Measurements from ENCODE around the gene ARPC5L. TPM values are rescaled to one million over a fixed set of nuclear protein-coding genes. Genes with fewer than 3 reads are reported as not detected.

The ARPC5L gene
- total RNA-seq, 1 experiment from 2014 or later, result 50.0 TPM

DNA sequence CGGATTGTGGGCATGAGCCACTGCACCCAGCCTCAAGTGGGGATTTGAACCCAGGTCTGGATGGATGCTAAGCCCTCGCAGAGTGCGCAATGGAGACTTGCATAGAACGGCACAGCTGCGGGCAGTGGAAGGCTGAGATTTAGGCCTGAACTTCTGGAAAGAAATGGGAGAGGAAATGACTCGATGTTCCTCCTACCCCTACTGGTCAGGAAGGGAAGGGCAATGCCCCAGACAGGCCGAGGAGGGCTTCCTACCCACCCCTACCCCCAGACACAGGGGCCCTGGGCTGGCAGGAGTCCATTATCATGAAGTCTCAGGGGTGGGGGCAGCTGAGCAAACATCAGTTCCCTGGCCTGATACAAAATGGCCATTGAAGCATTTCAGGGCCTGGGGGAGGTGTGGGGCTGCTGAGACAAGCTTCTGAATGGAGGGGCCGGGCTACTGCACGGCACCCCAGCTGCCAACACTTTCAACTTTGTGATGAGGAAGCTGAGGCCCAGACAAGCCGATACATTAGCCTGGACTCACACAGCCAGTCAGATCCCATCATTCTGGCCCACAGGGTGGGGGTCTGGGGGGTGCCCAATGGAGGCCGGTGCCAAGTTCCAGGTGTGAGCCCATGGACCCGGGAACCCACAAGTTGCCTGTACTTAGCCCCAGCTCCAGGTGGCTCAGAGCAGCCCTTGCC, 22.2 kb upstream of the ARPC5L start:
- no peaks in the 10 kb centered on the region for H3K9me2 ChIP-seq (ENCODE audit: insufficient read depth)
- H3K27me3 ChIP-seq (ENCODE audit: insufficient read depth, low read length), result no peaks in the 10 kb centered on the region
- TF ChIP-seq, protein P1, sequence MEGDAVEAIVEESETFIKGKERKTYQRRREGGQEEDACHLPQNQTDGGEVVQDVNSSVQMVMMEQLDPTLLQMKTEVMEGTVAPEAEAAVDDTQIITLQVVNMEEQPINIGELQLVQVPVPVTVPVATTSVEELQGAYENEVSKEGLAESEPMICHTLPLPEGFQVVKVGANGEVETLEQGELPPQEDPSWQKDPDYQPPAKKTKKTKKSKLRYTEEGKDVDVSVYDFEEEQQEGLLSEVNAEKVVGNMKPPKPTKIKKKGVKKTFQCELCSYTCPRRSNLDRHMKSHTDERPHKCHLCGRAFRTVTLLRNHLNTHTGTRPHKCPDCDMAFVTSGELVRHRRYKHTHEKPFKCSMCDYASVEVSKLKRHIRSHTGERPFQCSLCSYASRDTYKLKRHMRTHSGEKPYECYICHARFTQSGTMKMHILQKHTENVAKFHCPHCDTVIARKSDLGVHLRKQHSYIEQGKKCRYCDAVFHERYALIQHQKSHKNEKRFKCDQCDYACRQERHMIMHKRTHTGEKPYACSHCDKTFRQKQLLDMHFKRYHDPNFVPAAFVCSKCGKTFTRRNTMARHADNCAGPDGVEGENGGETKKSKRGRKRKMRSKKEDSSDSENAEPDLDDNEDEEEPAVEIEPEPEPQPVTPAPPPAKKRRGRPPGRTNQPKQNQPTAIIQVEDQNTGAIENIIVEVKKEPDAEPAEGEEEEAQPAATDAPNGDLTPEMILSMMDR (IDR thresholded peaks at IDR 0.05 in 2 of 3, conservative IDR thresholded peaks at IDR 0.05 in 1 of 3; ENCODE audit: borderline replicate concordance in 1 of 3, insufficient read depth in 1 of 3, low read depth in 2 of 3, low read length in 2 of 3), result peak in 2 of 3 experiments; percentile 66 to 81; a peak in 4 of 6 replicates
- TF ChIP-seq EGR1 (IDR thresholded peaks at IDR 0.05; ENCODE audit: low read depth) (no peak), SRF (IDR thresholded peaks at IDR 0.05; ENCODE audit: low read depth) (no peak)
- H3K9ac ChIP-seq (ENCODE audit: low read length), result no peak overlapping the region
- peaks cover 26 to 48% of the 10 kb centered on the region in 2 experiments for H3K4me1 ChIP-seq (ENCODE audit: control insufficient read depth in 1 of 2, insufficient read depth in 2 of 2, low read length in 2 of 2)
- no peak overlapping the region for H3K4me3 ChIP-seq (replicated peaks in 1 of 2; ENCODE audit: low read depth in 1 of 2, low read length in 2 of 2)
- no TSS peak for BruUV-seq (replicated peaks)
- no peaks in the 10 kb centered on the region for H3K36me3 ChIP-seq (ENCODE audit: control insufficient read depth in 1 of 2, insufficient read depth in 2 of 2, low read length in 2 of 2)
- H3K79me2 ChIP-seq (ENCODE audit: insufficient read depth, low read length), result no peaks in the 10 kb centered on the region
- no peaks in the 10 kb centered on the region for H3K9me3 ChIP-seq (ENCODE audit: control insufficient read depth in 1 of 2, insufficient read depth in 1 of 2, low read depth in 1 of 2, low read length in 2 of 2)
- H4K20me1 ChIP-seq (ENCODE audit: insufficient read depth), result no peaks in the 10 kb centered on the region
- DNase-seq (ENCODE audit: low read depth, low spot score), result peak; percentile 33
- RAD21 ChIA-PET (ENCODE audit: low non-redundant PET in 1 of 2, low total read pairs in 2 of 2, uncharacterized antibody in 2 of 2, unreplicated experiment in 2 of 2), result interaction anchor here (1.8 to 1.9 kb wide), 2 partner anchors 13 kb away, joined by 4 to 9 read pairs; partner anchors contain the start of gene WDR38 (in 1 of the 2)
- H2AFZ ChIP-seq (ENCODE audit: low read depth, low read length, poor library complexity, severe bottlenecking), result peak overlapping the region; percentile 42
- H3K27ac ChIP-seq (ENCODE audit: low read depth, low read length), result no peak overlapping the region
- CTCF ChIA-PET, result interaction anchor here (0.6 to 5.1 kb wide), 23 partner anchors 8 to 304 kb away, joined by 3 to 87 read pairs (median 6); partner anchors contain the start of genes ARPC5L, NR6A1, RPL35 and WDR38
- peak; percentile 65 for ATAC-seq
- intact Hi-C loops (cut with micrococcal nuclease), result no loop called here
- H3K4me2 ChIP-seq (ENCODE audit: low read length), result peak overlapping the region; percentile 17; the same call in 1 of the 2 replicates
- POLR2A ChIA-PET, result interaction anchor here (1.1 to 1.3 kb wide), 3 partner anchors 10 to 402 kb away, joined by 3 to 4 read pairs (median 3); partner anchors contain the start of genes HSPA5 and WDR38

DNA sequence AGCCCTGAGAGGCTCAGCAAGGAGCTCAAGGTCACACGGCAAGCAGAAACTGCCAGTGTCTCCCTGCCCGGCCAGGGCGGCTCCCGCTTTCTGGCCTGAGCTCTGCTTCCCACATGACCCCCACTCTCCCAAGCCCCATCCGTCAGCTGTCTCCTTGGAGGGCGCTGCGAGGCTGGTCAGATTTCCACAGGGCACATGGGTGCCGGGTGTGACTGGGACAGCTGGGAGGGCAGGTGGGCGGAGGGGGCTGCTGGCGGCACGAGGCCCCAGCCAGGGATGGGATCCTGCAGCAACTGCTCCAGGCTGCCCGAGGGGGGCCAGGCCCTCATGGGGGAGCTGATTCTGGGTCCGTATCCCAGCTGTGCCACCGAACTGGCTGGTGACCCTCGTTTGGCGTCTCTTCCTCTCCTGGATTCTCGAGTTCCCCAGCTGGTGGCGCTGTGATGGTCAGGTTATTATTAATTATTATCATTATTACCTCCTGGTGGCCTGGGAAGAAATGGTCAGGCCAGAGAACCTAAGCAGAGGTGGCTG, 21.6 kb upstream of the ARPC5L start:
- no peaks in the 10 kb centered on the region for H3K9me2 ChIP-seq (ENCODE audit: insufficient read depth)
- no peaks in the 10 kb centered on the region for H3K27me3 ChIP-seq (ENCODE audit: insufficient read depth, low read length)
- CTCF ChIA-PET, result interaction anchor here (0.8 to 5.1 kb wide), 22 partner anchors 8 to 223 kb away, joined by 3 to 87 read pairs (median 6); partner anchors contain the start of genes ARPC5L, NR6A1, RPL35 and WDR38
- peak overlapping the region; percentile 12 for H2AFZ ChIP-seq (ENCODE audit: low read depth, low read length, poor library complexity, severe bottlenecking)
- RAD21 ChIA-PET (ENCODE audit: low non-redundant PET in 1 of 2, low total read pairs in 2 of 2, uncharacterized antibody in 2 of 2, unreplicated experiment in 2 of 2), result interaction anchor here (1.8 to 1.9 kb wide), 2 partner anchors 12 kb away, joined by 4 to 9 read pairs; partner anchors contain the start of gene WDR38 (in 1 of the 2)
- H3K9me3 ChIP-seq (ENCODE audit: control insufficient read depth in 1 of 2, insufficient read depth in 1 of 2, low read depth in 1 of 2, low read length in 2 of 2), result no peaks in the 10 kb centered on the region
- peak; percentile 69 for ATAC-seq
- no peak overlapping the region for H3K9ac ChIP-seq (ENCODE audit: low read length)
- H3K36me3 ChIP-seq (ENCODE audit: control insufficient read depth in 1 of 2, insufficient read depth in 2 of 2, low read length in 2 of 2), result no peaks in the 10 kb centered on the region
- POLR2A ChIA-PET, result interaction anchor here (1.1 to 1.3 kb wide), 3 partner anchors 11 to 401 kb away, joined by 3 to 4 read pairs (median 3); partner anchors contain the start of genes HSPA5 and WDR38
- DNase-seq (ENCODE audit: low read depth, low spot score), result peak; percentile 36
- no peak for TF ChIP-seq FOSL1 (IDR thresholded peaks at IDR 0.05; ENCODE audit: low read depth)
- TF ChIP-seq, protein P1 (IDR thresholded peaks at IDR 0.05 in 2 of 3, conservative IDR thresholded peaks at IDR 0.05 in 1 of 3; ENCODE audit: borderline replicate concordance in 1 of 3, insufficient read depth in 1 of 3, low read depth in 2 of 3, low read length in 2 of 3), result peak in 2 of 3 experiments; percentile 70 to 79; a peak in 4 of 6 replicates
- TF ChIP-seq ELF1 (IDR thresholded peaks at IDR 0.05; ENCODE audit: borderline replicate concordance, low read depth), result no peak
- TF ChIP-seq, protein P2, sequence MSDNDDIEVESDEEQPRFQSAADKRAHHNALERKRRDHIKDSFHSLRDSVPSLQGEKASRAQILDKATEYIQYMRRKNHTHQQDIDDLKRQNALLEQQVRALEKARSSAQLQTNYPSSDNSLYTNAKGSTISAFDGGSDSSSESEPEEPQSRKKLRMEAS (IDR thresholded peaks at IDR 0.05), result no peak
- no peak for TF ChIP-seq JUND (IDR thresholded peaks at IDR 0.05)
- H3K4me2 ChIP-seq (ENCODE audit: low read length), result peak overlapping the region; percentile 34
- intact Hi-C loops (cut with micrococcal nuclease), result no loop called here
- no peaks in the 10 kb centered on the region for H3K79me2 ChIP-seq (ENCODE audit: insufficient read depth, low read length)
- no peak overlapping the region for H3K4me3 ChIP-seq (replicated peaks in 1 of 2; ENCODE audit: low read depth in 1 of 2, low read length in 2 of 2)
- BruUV-seq (replicated peaks), result no TSS peak
- H3K4me1 ChIP-seq (ENCODE audit: control insufficient read depth in 1 of 2, insufficient read depth in 2 of 2, low read length in 2 of 2), result peaks cover 20 to 42% of the 10 kb centered on the region in 2 experiments
- no peaks in the 10 kb centered on the region for H4K20me1 ChIP-seq (ENCODE audit: insufficient read depth)
- no peak overlapping the region for H3K27ac ChIP-seq (ENCODE audit: low read depth, low read length)

Data from HCT116 (cell line).